Right ventricle myocardium inferior (tissue), 1 donor: Measurements from ENCODE around the gene MOK. TPM values are rescaled to one million over a fixed set of nuclear protein-coding genes. Genes with fewer than 3 reads are reported as not detected.

Source experiments
- ATAC-seq: fragments of 200-7000 bp; cut with Tn5 transposase; one replicate; pipeline ENCODE4 v1.9.1; 2020; ENCODE audit warnings: mild to moderate bottlenecking, moderate library complexity
- DNase-seq: peaks from one replicate; pipeline ENCODE4 v3.0.0; 2021; ENCODE audit errors: missing footprints
- intact Hi-C: fragments of 100-400 bp; cut with DNase I; formaldehyde crosslinking; loops from one replicate; pipeline ENCODE4 v1.11.0; 2022
- total RNA-seq: library from RNA; stranded (reverse); fragmentation: NEBNext Ultra II Directional; extraction: Animal tissue kit (Norgen Biotek cat#: 25700); gene quantifications from one replicate; pipeline ENCODE4 v1.2.1, GENCODE V29; 2021
- donor health status: DM: no; HTN: yes; CAD: no; lungs with severe emphysema.

Gene MOK
- total RNA-seq, 1 donor from 2014 or later = 9.4 TPM

DNA sequence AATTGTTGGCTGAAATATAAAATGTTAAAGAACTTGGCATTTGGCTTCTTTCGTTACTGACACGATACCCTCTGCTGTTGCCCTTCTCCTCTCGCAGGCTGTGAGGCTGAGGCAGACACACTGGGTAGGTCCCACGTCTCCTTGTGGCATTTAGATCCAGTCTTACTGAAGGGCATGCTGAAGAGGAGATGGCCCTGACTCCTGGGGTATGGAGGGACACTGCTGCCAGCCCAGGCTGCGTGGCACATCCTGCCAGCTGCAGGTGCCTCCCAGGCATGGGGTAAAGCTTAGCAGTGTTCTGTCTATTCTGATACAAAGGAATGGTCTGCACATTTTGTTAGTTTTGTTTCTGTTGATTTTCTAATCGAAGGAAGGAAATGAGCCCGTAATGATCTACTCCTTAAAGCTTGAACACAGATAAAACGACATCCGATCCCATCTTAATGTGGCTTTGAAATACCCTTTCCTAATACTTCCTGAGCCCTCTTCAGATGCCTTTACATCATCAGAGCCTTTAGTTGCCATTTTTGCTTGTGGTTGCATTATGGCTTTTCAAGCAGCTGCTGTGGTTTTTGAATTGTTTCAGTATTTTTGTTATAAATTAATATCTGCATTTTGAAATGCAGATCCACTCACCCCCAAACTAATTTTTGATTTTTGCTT is 104.1 kb downstream of the MOK start:
- intact Hi-C loops = no loop called here
- no peak for ATAC-seq
- DNase-seq = no peak

DNA sequence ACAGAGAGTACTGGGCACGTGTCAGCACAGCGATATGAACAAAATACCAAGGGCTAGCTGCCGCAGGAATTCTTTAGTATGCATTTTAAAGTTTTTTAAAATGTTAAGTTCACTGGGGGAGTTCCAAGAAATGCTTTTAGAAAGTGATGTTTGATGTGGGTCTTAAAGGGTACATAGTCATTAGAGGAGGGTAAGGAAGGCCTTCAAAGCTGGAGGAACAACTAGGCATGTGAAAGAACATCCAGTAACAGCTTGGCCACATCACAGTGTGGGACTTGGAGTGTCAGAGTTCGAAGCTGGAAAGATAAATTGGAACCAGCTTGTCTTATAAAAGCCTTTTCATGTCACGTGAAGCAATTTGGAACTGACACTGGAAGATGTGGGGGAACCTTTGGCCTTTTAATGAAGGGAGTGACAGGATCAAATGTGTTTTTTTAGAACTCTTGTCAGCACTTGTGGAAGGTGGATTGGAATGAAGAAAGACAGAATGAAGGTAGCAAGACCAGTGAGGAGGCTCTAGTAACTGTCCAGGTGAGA is 107.6 kb downstream of the MOK start:
- no peak for DNase-seq
- ATAC-seq = no peak
- intact Hi-C loops = no loop called here

DNA sequence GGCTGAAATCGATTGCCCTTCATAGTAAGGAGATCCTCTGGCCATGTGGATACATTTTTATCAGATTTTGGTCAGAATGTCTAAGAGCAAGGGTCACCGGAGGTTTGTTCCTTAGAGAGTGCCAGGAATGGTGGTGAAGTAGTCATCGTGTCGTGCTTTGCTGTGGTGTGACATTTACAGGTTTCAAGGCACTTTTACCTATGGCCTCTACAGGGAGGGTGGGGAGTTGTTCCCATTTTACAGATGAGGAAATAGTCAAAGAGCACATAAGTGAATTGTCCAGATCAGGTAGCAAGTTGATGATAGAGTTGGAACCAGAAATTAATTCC is 108.1 kb downstream of the MOK start:
- ATAC-seq = no peak
- intact Hi-C loops = no loop called here
- DNase-seq = no peak

DNA sequence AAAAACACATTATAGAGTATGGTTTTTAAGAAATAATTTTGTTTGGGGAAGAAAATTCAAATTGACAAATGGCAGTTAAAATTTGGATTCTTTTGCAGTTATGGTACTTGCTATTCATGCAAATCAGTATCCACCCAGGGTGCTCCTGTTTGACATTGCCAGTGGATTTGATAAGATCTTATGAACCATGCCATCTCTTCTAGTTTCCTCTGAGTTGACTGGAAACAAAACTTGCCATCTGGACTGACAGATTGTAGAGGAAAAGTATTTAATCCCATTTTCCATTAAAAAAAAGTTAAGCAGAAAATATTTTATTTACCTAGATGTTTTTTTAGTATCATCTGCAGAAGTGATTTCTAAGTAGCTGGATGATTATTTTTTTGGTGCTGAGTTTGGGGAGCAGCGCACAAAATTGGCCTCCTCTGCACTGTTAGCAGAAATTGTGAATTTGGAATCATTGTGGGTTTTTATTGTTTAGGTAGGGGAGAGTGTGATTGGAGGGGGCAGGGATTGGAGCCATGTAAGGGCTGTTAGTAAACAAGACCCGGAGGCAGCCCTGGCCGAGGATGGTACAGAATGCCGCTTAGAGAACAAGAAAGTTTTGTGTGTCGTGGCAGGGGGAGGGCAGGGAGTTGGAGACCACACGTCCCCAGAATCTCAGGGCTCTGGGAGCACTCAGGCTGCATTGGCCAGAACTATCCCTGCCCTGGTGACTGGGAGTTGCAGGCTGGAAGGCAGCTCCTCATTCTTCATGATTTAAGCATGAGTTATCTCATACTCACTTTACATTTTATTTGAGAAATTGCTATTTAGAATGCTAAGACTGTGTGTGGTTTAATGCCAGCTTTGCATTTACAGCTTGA is 108.7 kb downstream of the MOK start:
- intact Hi-C loops = no loop called here
- DNase-seq (no peak), ATAC-seq (no peak)

DNA sequence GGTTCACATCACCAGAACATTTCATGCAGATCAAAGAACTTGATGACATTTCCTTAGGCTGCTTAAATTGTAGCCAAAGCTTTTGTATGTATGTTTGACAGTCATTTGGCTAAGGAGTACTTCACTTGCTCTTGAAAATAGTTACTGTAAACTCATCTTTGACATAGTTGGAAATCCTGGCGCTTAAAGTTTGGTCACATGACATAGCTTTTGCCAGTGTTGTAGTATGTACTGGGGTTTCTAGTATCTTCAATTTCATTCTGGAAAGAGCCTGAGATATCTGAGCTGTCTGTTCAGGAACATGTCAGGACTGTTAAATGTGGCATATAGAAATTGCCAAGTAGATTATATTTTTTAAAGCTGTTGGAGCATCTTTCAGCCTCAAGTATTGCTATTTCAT is 109.5 kb downstream of the MOK start:
- no peak for DNase-seq
- ATAC-seq = no peak
- intact Hi-C loops = no loop called here

DNA sequence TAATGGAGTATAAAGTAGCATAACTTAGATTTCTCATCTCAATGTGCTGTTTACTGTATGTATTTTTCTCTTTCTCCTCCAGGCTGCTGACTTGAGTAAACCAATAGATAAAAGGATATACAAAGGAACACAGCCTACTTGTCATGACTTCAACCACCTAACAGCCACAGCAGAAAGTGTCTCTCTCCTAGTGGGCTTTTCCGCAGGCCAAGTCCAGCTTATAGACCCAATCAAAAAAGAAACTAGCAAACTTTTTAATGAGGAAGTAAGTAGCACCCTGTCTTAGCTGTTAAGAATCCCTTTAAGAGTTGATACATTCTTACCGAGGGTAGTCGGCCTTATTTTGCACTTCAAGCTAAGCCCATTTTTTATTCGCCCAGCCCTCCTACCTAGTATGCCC is 110.1 kb downstream of the MOK start:
- no peak for DNase-seq
- no peak for ATAC-seq
- intact Hi-C loops = no loop called here

DNA sequence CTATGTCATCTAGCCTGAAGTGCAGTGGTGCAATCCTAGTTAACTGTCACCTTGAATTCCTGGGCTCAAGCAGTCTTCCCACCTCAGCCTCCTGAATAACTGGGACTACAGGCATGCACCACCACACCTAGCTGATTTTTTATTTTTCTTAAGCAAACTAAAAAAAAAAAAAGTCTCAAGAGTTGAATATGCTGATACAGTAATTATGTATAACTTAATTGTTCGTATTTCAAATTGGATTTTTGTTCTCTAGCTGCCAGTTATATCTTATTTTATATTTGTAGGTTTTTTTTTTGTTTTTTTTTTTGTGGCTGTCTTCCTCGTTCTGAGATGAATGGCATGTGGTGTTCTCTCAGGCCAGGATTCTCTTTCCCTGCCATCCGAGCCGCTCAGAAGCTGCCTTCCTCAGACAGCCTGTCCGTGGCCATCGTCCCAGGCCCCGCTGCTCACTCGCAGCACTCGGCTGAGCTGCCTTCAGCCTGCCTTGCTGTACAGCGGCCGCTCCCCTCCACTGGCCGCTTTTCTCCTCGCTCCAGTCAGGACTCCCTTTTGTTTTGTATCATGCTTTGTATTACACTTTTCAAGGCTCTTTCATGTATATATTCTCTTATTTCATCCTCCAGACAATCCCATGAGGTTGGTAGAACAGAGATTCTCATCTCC is 112.0 kb downstream of the MOK start:
- intact Hi-C loops = no loop called here
- ATAC-seq (no peak), DNase-seq (no peak)

DNA sequence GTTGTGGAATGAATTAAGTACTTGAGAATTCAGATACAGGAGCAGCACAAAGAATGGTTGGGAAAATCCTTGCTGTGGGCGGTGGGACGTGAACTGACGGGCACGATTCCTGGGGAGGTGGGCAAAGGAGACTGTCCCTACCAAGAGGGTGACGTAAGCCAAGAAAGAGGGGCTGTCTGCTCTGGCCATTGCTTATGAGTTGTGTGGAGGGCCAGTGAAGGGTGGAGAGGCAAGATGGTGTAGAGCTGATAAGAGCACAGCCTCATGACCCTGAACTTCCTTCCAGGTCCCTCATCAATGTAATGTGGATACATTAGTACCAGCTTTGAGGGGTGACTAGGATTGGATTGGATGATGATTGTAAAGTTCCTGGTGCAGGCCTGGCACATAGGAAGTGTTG is 115.1 kb downstream of the MOK start:
- DNase-seq (no peak), ATAC-seq (no peak)
- intact Hi-C loops = no loop called here

DNA sequence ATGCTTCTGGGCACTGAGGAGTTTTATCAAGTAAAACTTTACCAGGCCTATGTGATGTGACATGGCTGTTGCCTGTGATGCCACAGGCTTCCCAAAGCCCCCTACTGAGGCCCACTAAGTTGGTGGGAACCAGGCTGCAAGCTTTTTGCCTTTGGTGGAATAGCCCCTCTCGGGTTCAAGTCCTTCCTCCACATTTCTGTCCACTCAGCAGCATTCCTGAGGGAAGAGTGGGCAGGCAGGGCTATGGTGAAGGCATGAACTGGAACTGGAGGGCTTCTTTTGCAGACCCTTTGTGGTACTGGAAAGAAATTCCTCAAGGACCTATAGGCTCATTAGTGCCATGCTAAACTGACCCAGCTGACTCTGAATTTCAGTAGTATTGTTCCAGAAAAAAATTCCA is 116.8 kb downstream of the MOK start:
- DNase-seq (no peak), ATAC-seq (no peak)
- intact Hi-C loops = no loop called here

DNA sequence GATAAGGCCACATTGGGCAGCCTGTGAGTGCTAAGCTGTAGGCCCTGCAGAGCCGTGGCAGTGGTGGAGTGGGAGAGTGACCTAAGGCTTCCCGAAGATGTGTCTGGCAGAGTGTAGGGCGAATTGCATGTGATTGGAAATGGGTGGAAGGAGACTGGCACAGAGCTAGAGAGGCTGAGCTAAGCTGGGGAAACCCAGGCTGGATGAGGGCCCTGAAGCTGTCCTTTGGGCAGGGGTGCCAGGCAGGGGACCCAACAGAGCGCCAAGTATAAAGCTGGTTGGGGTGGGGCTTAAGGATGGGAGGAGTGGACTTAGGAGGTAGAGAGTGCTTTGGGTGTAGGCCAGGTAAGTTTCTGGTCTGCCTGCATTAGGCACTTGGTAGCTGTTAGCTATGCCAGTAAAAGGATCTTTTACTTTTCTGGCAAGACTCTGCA is 117.4 kb downstream of the MOK start:
- peak; percentile 10 for ATAC-seq
- intact Hi-C loops = no loop called here
- DNase-seq = no peak

DNA sequence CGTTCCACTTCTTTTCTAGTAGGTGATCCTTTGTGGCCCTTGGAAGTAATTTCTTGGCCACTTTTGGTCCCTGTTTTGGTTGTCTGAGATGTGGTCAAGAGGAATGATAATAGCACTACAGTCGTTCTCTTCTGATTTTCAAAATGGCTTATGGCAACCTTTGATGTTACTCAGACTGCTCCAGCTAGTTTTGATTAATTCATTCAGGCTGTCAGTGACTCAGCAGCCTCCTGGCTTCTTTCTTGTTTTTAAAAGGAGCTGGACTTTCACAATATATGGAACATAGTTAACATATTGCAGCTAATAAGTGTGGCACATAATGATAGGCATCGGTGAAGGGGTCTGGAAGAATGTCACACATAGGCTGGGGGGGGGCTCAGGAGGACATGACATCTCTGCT is 117.9 kb downstream of the MOK start:
- intact Hi-C loops = no loop called here
- DNase-seq (no peak), ATAC-seq (no peak)

DNA sequence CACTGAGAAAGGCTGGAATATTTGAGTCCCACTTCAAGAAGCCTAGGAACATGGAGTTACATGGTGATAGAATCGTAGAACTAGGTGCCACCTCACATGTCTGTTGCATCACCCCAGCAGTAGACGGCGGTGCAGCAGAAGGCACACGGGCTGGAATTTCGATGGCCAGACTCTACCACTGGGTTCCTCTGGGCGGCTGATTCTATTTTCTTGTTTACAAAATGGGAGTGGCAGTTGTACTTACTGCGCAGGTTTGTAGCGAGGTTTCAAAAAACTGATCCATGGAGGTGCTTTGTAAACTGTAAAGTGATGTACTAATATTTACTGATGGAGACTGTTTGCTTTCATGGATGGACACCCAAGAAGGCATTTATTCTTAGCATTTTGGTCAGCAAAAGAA is 119.6 kb downstream of the MOK start:
- intact Hi-C loops = no loop called here
- ATAC-seq (no peak), DNase-seq (no peak)

DNA sequence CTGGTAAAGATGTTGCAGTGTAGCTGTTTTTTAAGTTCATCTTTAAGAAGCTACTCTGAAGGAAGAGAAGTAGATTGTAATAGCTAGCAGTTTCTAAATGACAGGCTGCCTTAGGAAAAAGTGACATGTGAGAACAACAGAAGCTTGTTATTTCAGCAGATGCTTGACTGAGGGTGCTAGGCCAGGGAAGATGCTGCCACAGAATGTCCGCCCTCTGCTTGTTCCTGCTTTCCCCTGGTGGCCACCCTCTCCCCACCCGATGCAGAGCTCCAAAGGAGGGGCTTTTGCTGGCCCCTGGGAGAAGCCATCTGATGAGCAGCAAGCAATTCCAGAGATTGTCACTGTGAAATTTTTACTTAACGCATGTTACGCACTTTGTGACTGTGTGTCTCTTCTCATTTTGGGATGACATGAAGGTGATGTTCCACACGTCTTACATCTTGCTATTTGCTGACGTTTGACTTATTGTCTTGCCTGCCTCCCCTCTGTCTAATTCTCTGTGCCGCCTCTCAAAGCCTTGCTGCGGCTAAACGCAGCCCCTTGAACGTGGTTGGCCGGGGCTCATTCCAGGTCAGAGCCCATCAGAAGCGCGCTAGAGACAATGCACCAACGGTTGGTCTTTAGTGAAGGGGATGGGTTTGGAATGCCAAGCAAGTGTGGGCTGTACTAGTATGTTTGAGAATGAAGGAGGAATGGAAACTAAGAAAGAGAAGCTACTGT is 120.5 kb downstream of the MOK start:
- intact Hi-C loops = no loop called here
- no peak for ATAC-seq
- no peak for DNase-seq

DNA sequence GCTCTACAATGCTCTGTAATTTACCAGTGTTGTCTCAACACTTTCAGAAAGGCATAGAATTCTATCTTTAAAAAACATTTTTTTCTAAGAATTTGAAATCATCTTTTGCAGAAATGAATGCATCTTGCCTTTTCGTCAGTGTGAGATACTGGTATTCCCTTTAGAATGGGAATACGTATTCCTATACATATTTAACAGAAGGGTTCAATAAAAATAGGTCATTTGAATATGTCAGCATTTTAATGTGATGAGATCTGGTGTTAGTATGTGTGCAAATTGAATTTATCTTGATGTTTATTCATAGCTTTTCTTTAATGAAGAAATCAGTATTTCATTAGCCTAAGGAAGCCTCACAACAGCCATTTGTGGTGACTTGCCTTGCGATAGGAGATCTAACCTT is 121.1 kb downstream of the MOK start:
- ATAC-seq (no peak), DNase-seq (no peak)
- intact Hi-C loops = no loop called here

DNA sequence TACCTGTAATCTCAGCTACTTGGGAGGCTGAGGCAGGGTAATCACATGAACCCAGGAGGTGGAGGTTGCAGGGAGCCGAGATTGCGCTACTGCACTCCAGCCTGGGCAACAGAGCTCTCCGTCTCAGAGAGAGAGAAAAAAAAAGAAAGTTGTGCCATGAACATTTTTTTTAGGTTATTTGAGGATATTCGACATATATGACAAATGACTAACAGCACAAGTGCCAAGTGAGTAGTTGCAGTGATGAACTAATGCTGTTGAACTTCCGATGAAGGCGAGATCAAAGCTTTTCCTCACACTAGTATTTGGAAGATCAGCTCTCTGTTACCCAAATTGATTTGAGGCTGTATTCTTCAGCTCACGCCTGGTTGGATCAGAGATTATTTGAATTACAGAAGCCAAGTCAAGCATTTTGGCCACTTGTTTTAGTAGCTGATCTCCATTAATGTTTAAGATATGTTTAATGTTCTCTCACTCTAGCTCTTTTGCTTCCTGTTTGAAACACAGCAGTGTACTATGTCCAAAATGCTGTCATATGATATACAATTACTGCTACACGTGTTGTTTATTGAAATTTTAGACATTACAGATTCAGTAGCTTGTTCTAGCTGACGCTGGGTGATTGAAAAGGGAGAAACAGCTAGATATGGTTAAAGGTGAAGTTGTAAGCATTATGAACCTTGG is 121.9 kb downstream of the MOK start:
- intact Hi-C loops = no loop called here
- no peak for ATAC-seq
- DNase-seq = no peak

DNA sequence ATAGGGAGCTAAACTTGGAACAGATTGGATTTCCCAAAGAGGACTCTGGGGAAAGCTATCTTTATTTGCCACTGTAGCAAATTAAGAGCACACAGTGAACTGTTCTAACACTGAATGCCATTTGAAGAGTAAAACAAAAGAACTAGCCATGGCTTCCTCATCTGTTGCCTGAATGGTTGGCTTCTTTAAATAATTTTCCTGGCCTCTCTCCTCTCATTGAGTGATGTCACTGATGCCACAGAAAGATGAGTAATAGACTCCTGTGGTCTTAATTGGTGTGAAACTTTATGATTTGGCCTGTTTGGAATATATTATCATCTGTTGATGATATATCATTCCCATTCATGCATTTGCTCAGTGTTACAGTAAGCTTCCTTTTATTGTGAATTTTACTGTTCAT is 122.8 kb downstream of the MOK start:
- intact Hi-C loops = no loop called here
- no peak for ATAC-seq

DNA sequence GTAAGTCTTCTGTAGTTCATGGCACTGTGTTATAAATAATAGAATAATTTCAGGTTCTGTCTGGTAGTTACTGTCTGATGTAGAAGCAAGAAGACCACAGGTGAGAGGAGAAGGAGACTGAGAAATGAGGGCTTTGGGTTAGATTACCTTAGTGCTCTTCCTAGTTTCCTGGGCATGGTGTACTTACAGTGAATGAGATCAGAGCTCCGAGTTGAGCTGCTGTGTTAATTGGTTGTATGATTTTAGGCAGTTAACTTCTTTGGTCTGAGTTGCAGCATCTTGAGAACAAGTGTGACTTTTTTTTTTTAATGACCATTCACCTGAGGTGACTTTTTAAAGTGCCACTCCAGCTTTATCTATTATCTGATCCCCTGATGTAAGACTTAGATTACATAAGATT is 123.8 kb downstream of the MOK start:
- intact Hi-C loops = no loop called here
- DNase-seq (no peak), ATAC-seq (no peak)

More for the DNA sequence above, 122.8 kb downstream of the MOK start:
- no peak for DNase-seq

DNA sequence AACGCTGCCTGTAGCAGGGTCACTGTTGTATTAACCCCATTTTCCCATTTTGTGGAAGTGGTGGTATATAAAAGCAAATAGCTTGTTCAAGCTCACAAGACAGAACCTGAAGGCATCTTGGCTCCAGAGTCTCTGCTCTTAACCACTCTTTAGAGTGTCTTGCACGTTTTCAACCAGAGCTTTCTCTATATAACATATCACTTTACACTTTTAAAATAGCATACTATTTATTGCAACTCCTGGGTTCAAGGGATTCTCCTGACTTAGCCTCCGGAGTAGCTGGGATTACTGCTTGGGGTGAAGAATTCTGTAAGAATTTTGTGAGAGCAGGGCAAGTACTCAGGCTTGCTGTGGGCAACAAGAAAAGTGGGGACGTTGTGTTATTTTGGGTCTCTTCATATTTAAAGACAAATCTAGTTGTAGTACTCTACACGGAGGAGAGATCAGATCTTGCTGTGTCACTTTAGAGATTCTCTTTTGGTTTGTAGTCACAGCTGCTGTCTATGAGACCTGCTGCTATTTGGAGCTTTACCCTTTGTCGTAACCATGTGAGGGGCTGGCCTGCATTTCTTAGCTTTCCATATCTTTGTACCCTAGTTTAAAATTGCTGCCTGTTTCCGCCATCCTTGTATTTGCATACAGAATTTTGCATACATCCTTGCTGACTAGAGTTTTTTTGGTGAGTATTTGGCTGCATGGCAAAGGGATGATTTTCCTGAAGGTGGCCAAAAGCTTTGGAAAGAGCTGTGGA is 124.5 kb downstream of the MOK start:
- no peak for ATAC-seq
- intact Hi-C loops = no loop called here
- DNase-seq = no peak
